CD4-positive, alpha-beta T cell (primary cell): ENCODE measurements around the gene GABARAPL1. TPM values are rescaled to one million over a fixed set of nuclear protein-coding genes. Genes with fewer than 3 reads are reported as not detected.
"Not testable (repeated sequence)": the region's sequence is repeated elsewhere in the genome, so short reads cannot be mapped to it uniquely, and the experiment has no call there.

Source experiments
- ATAC-seq: fragments of 200-7000 bp; cut with Tn5 transposase; one replicate; pipeline ENCODE4 v1.10.0; 2022; ENCODE audit warnings: mild to moderate bottlenecking; ENCODE audit not compliant: poor library complexity
- CTCF ChIA-PET: fragments of 350-600 bp; sonication (Branson Sonifier 250); formaldehyde crosslinking; loops from one replicate; lab custom pipeline; 2021; ENCODE audit warnings: antibody characterized with exemption, inconsistent platforms; lab: Charles Lee
- POLR2A ChIA-PET: fragments of 350-600 bp; sonication (Branson Sonifier 250); formaldehyde crosslinking; loops from one replicate; lab custom pipeline; 2021; ENCODE audit warnings: antibody characterized with exemption, inconsistent platforms; lab: Charles Lee
- DNase-seq, 14 experiments: peaks; one replicate each; pipeline ENCODE4 v3.0.0-alpha.2; 2013 to 2020; ENCODE audit warnings: mixed read lengths in 2 of 14
- H3K27ac ChIP-seq, 2 donors: one replicate each; pipeline versions ENCODE4 v1.5.1 to v1.7.0; 2013; ENCODE audit warnings: low read length in 2 of 2, low read depth in 1 of 2, mild to moderate bottlenecking in 1 of 2
- H3K27me3 ChIP-seq, 2 experiments: 1 replicate in 1 of 2; 2 replicates in 1 of 2; pipeline versions ENCODE4 v1.6.1 to v1.7.0; 2013; ENCODE audit warnings: low read length in 2 of 2, control low read depth in 1 of 2, mild to moderate bottlenecking in 1 of 2, moderate library complexity in 1 of 2; ENCODE audit not compliant: insufficient read depth in 2 of 2, control insufficient read depth in 1 of 2
- H3K36me3 ChIP-seq: one replicate; pipeline ENCODE4 v1.6.1; 2013; ENCODE audit warnings: low read length, control low read depth; ENCODE audit not compliant: insufficient read depth
- H3K4me1 ChIP-seq: one replicate; pipeline ENCODE4 v1.6.1; 2013; ENCODE audit warnings: low read length, control low read depth; ENCODE audit not compliant: insufficient read depth
- H3K4me3 ChIP-seq: one replicate; pipeline ENCODE4 v1.5.1; 2013; ENCODE audit warnings: mild to moderate bottlenecking, low read length, moderate library complexity
- H3K9me3 ChIP-seq, 2 experiments: 1 replicate in 1 of 2; 2 replicates in 1 of 2; pipeline versions ENCODE4 v1.6.1 to v1.7.0; 2013; ENCODE audit warnings: low read length in 2 of 2, mild to moderate bottlenecking in 2 of 2, control low read depth in 1 of 2, moderate library complexity in 1 of 2; ENCODE audit not compliant: control insufficient read depth in 1 of 2, insufficient read depth in 1 of 2
- H3K27ac Mint-ChIP-seq: one replicate; pipeline ENCODE4 v1.8.0; 2020; ENCODE audit warnings: mixed read lengths
- H3K27me3 Mint-ChIP-seq: one replicate; pipeline ENCODE4 v1.8.0; 2021; ENCODE audit warnings: mixed read lengths
- H3K36me3 Mint-ChIP-seq: one replicate; pipeline ENCODE4 v1.8.0; 2021; ENCODE audit warnings: low read depth, mixed read lengths
- H3K4me1 Mint-ChIP-seq: one replicate; pipeline ENCODE4 v1.8.0; 2021; ENCODE audit warnings: low read depth, mixed read lengths
- H3K4me3 Mint-ChIP-seq: one replicate; pipeline ENCODE4 v1.8.0; 2020; ENCODE audit warnings: mild to moderate bottlenecking, mixed read lengths
- H3K9me3 Mint-ChIP-seq: one replicate; pipeline ENCODE4 v1.8.0; 2020; ENCODE audit warnings: mixed read lengths
- CTCF ChIP-seq: fragments of 200-600 bp; IDR thresholded peaks from one replicate; pipeline ENCODE4 v1.8.0; 2022; ENCODE audit warnings: antibody characterized with exemption, mild to moderate bottlenecking
- intact Hi-C, 2 experiments: fragments of 100-400 bp; cut with DNase I in 1 of 2; cut with micrococcal nuclease in 1 of 2; formaldehyde crosslinking; loops; one replicate each; pipeline versions ENCODE4 v1.15.1 to v1.9.0; 2023 to 2025; cut with DNase I, micrococcal nuclease
- total RNA-seq, 174 experiments: library from RNA in 2 of 174; stranded (reverse) in 2 of 174; gene quantifications; one replicate each; pipeline ENCODE4 v1.2.3 and lab custom pipeline; 2021 to 2026

GABARAPL1 gene
- total RNA-seq, 2 experiments from 2014 or later: 267 to 276 TPM

DNA sequence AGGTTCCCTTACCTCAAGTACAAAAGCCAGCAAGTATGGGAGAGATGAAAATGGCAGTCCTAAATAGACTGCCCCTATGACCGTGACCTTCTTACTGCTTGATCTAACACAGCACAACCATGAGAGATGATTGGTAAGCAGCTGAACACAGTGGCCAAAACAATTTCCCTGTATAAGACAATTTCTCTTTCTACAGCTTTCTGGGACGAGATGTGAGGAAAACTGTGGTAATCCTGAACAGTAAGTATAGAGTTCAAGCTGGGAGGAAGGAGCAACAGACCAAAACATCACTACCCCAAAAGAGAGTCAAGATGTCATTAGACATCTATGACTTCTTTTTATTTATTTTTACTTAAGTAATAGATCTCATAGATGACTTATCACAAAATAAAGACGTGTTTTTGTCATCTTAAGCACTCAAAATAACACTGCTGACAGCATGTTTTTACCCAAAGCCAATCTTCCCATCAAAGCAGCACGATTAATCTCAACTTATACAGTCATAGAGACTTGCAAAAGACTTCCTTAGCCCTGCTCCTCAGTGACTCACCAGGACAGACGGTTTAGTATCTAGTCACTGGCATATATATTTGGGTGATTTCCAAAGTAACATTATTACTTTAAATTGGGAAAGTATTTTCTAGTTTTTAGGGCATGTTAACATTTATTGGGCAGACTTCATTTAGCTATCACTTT, 30.2 kb upstream of the GABARAPL1 start:
- TF ChIP-seq CTCF: no peak
- Histone ChIP-seq H3K9me3 (no peaks in the 10 kb centered on the region), H3K27me3 (peaks cover 7 to 14% of the 10 kb centered on the region in 2 experiments), H3K27ac (no peak overlapping the region), H3K4me1 (no peaks in the 10 kb centered on the region), H3K4me3 (no peak overlapping the region), H3K36me3 (no peaks in the 10 kb centered on the region)
- Mint-ChIP-seq H3K9me3 (no peaks in the 10 kb centered on the region), H3K4me1 (no peaks in the 10 kb centered on the region), H3K27me3 (peaks cover 46% of the 10 kb centered on the region), H3K27ac (no peak overlapping the region), H3K4me3 (no peak overlapping the region), H3K36me3 (no peaks in the 10 kb centered on the region)
- ATAC-seq (no peak), DNase-seq (peak in 2 of 14 experiments; percentile 55 to 67)
- intact Hi-C loops: no loop called here
- POLR2A ChIA-PET: no interaction called here
- CTCF ChIA-PET: no interaction called here

DNA sequence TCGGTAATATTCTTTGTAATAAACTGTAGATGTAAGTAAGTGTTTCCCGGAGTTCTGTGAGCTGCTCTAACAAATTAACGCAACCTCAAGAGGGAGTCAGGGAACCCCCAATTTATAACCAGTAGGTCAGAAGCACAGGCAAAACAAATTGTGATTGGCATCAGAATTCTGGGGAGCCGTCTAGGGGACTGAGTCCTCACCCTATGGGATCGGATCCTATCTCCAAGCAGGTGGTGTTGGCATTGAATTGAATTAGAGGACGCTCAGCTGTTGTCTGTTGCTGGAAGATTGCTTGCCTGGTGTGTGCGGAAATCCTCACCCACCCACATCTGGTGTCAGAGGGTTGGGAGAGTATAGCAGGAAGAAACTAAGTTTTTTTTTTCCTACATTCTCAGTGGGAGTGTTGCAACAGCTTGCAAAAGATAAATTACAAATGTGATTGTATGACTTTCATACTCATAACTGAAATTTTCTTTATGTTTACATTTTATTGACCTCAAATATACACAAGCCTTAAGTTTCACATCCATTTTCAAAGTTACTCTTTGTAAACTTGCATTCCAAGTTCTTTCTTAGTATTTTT, 28.3 kb upstream of the GABARAPL1 start:
- Histone ChIP-seq H3K36me3 (no peaks in the 10 kb centered on the region), H3K27me3 (peaks cover 7 to 14% of the 10 kb centered on the region in 2 experiments), H3K27ac (no peak overlapping the region), H3K4me1 (no peaks in the 10 kb centered on the region), H3K9me3 (no peaks in the 10 kb centered on the region), H3K4me3 (no peak overlapping the region)
- Mint-ChIP-seq H3K27me3 (peaks cover 41% of the 10 kb centered on the region), H3K4me1 (no peaks in the 10 kb centered on the region), H3K36me3 (no peaks in the 10 kb centered on the region), H3K9me3 (no peaks in the 10 kb centered on the region), H3K27ac (no peak overlapping the region), H3K4me3 (no peak overlapping the region)
- CTCF ChIA-PET: no interaction called here
- TF ChIP-seq CTCF: no peak
- DNase-seq: peak in 1 of 14 experiments; percentile 19
- no peak for ATAC-seq
- intact Hi-C loops: no loop called here
- POLR2A ChIA-PET: no interaction called here

DNA sequence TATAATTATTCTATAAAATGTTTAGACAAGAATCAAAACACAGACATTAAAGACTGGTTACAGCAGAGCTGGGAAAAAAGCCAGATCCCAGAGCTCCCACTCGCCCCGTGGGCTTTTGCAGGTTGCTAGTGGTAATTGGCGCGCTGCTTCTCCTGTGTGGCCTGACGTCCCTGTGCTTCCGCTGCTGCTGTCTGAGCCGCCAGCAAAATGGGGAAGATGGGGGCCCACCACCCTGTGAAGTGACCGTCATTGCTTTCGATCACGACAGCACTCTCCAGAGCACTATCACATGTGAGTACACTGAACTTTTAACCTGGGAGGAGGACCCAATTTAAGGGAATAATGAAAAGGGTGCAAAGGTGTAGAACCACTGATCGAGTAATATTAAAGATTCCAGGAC, 26.4 kb upstream of the GABARAPL1 start:
- ChIA-PET CTCF (no interaction called here), POLR2A (no interaction called here)
- peaks cover 6% of the 10 kb centered on the region for H3K4me1 Mint-ChIP-seq
- no peaks in the 10 kb centered on the region for H3K9me3 Mint-ChIP-seq
- Histone ChIP-seq H3K27ac (no peak overlapping the region), H3K9me3 (no peaks in the 10 kb centered on the region), H3K27me3 (peaks cover 7 to 14% of the 10 kb centered on the region in 2 experiments), H3K36me3 (no peaks in the 10 kb centered on the region), H3K4me3 (no peak overlapping the region), H3K4me1 (no peaks in the 10 kb centered on the region)
- intact Hi-C loops: no loop called here
- H3K36me3 Mint-ChIP-seq: no peaks in the 10 kb centered on the region
- ATAC-seq (no peak), DNase-seq (peak in 3 of 14 experiments; percentile 25 to 65 (median 61))
- H3K27me3 Mint-ChIP-seq: peaks cover 43% of the 10 kb centered on the region
- no peak for TF ChIP-seq CTCF
- no peak overlapping the region for H3K4me3 Mint-ChIP-seq
- no peak overlapping the region for H3K27ac Mint-ChIP-seq

DNA sequence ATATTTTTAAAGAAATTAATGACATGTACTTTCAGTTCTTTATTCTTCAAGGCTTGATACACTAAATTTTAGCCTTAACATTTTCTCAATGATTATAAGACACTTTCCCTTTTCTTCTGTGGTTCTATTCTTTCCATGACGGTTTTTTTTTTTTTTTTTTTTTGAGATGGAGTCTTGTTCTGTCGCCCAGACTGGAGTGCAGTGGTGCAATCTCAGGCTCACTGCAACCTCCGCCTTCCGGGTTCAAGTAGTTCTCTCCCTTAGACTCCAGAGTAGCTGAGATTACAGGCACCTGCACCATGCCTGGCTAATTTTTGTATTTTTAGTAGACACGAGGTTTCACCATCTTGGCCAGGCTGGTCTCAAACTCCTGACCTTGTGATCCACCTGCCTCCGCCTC, 25.7 kb upstream of the GABARAPL1 start:
- H3K27ac ChIP-seq, H3K4me1 Mint-ChIP-seq, POLR2A ChIA-PET, H3K36me3 Mint-ChIP-seq, H3K9me3 Mint-ChIP-seq, H3K36me3 ChIP-seq, intact Hi-C loops, ATAC-seq, H3K27ac Mint-ChIP-seq, H3K4me3 Mint-ChIP-seq, H3K9me3 ChIP-seq, DNase-seq, H3K4me3 ChIP-seq, H3K4me1 ChIP-seq, CTCF ChIA-PET: not testable (repeated sequence)
- peaks cover 7 to 14% of the 10 kb centered on the region in 2 experiments for H3K27me3 ChIP-seq
- H3K27me3 Mint-ChIP-seq: peaks cover 42% of the 10 kb centered on the region
